NT2/D1 (cell line): ENCODE data around the gene BARHL2.

Experiments
- DNase-seq: peaks from one replicate; pipeline ENCODE4 v3.0.0-alpha.2; 2011; ENCODE audit warnings: low read depth, low spot score
- H3K27me3 ChIP-seq: 2 replicates; pipeline ENCODE4 v1.6.0; 2011; ENCODE audit warnings: mild to moderate bottlenecking; ENCODE audit not compliant: insufficient read length, insufficient read depth
- H3K36me3 ChIP-seq: 2 replicates; pipeline ENCODE4 v1.6.1; 2011; ENCODE audit warnings: mild to moderate bottlenecking, low read length, mixed read lengths; ENCODE audit not compliant: insufficient read depth, insufficient read length
- H3K4me1 ChIP-seq: 2 replicates; pipeline ENCODE4 v1.5.1; 2011; ENCODE audit not compliant: insufficient read depth, insufficient read length
- H3K4me3 ChIP-seq: 2 replicates; pipeline ENCODE4 v1.5.1; 2011; ENCODE audit warnings: low read depth; ENCODE audit not compliant: insufficient read length
- H3K9ac ChIP-seq: 2 replicates; pipeline ENCODE4 v1.6.0; 2011; ENCODE audit warnings: low read depth; ENCODE audit not compliant: insufficient read length
- H3K9me3 ChIP-seq: 2 replicates; pipeline ENCODE4 v1.5.1; 2011; ENCODE audit warnings: mild to moderate bottlenecking, low read length; ENCODE audit not compliant: insufficient read depth
- SUZ12 ChIP-seq: IDR thresholded peaks from 2 replicates; pipeline ENCODE4 v1.6.1; 2011; ENCODE audit not compliant: insufficient read length, insufficient read depth; ENCODE audit errors: extremely low read depth
- YY1 ChIP-seq: IDR thresholded peaks from 2 replicates; pipeline ENCODE4 v1.6.1; 2011; ENCODE audit not compliant: insufficient read length, insufficient read depth
- ZNF274 ChIP-seq: IDR thresholded peaks from 2 replicates; pipeline ENCODE4 v1.6.1; 2011; ENCODE audit warnings: mild to moderate bottlenecking, low read depth, low read length

BARHL2 gene

GRCh38 chr1:90724361-90724760 is 7.3 kb upstream of the BARHL2 start:
- H3K4me3 ChIP-seq: no peak overlapping the region
- no peak for TF ChIP-seq YY1
- peak; percentile 43 for TF ChIP-seq SUZ12
- H3K4me1 ChIP-seq: peaks cover 9% of the 10 kb centered on the region
- no peaks in the 10 kb centered on the region for H3K36me3 ChIP-seq
- no peak for DNase-seq
- H3K9me3 ChIP-seq: no peaks in the 10 kb centered on the region
- H3K27me3 ChIP-seq: peaks cover 100% of the 10 kb centered on the region
- H3K9ac ChIP-seq: no peak overlapping the region

DNA sequence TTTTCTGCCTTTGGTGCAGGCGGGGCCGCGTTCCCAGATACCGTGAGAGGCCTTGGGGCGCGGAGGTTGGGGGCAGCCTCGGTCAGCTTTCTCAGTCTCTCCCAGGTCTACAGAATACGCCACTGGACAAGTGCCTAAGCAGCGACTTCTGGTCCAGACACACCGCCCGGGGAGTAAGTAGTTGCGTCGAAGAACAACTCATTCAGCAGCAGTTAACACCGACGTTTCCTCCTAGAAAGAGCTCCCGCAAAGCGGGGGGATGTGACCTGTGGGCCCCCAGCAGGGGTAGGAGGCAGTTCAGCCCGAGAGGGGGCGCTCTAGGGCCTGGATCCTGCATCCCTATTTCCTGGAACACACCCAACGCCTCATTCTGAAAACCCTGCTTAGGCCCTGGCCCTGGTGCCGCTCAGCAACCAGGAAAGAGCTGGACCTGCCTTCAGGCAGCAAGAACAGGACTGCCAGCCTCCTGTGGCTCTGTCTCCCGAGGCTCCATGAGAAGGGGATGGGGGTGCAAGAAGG is 6.5 kb upstream of the BARHL2 start:
- peaks cover 9% of the 10 kb centered on the region for H3K4me1 ChIP-seq
- H3K9me3 ChIP-seq: no peaks in the 10 kb centered on the region
- no peak overlapping the region for H3K9ac ChIP-seq
- no peaks in the 10 kb centered on the region for H3K36me3 ChIP-seq
- TF ChIP-seq YY1: no peak
- TF ChIP-seq SUZ12: no peak
- no peak for TF ChIP-seq ZNF274
- peaks cover 100% of the 10 kb centered on the region for H3K27me3 ChIP-seq
- no peak for DNase-seq
- no peak overlapping the region for H3K4me3 ChIP-seq

- Histone ChIP-seq H3K4me3 (no peak overlapping the region), H3K4me1 (peaks cover 9% of the 10 kb centered on the region), H3K36me3 (no peaks in the 10 kb centered on the region), H3K9me3 (no peaks in the 10 kb centered on the region), H3K27me3 (peaks cover 100% of the 10 kb centered on the region), H3K9ac (no peak overlapping the region)
- no peak for TF ChIP-seq YY1
- no peak for TF ChIP-seq SUZ12
- no peak for TF ChIP-seq ZNF274
- no peak for DNase-seq
Observed at GRCh38 chr1:90722874-90723589, 5.9 kb upstream of the BARHL2 start.

DNA sequence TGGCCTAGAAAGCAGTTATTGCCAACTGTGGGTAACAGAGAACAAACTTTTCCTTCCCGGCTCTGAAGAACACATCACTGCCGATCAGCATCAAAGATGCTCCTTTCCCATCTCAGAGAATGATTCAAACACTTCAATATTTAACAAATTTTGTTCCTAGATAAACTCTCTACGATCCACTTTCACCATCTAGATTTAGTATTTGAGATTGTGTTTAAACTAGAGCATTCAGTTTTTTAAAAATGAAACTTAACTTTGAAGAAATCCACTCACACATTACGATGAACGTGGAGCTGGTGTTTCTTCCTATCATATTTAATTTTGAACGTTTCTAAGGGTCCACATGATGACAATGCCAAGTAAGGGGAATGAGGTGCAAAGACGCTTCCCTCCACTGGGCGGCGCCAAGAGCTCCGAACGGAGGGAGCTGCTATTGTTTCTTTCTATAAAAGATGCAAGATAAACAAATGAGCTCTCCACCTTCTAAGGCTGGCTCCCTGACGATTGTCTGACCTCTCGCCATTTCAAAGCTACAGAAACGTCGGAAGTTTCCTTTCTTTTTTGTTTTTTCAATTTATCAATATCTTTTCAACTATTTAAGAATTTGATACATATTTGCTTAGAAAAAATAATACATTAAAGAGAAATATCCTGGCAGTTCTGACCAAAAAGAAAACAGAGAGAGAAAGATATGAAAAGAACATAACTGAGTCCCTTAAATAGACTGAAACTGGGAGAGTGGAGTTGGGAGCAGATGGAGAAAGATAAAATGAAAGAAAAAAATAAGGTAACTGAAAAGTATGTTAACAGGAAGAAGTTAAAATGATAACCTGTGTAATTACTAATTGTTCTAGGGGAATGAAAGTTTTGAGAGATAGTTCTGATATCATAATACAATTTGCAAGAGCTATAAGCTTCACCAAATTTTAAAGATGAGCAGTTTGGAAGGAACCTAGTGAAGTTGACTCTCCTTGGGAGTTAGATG is 4.4 kb upstream of the BARHL2 start:
- Histone ChIP-seq H3K9me3 (no peaks in the 10 kb centered on the region), H3K27me3 (peaks cover 98% of the 10 kb centered on the region), H3K4me1 (peaks cover 9% of the 10 kb centered on the region), H3K4me3 (no peak overlapping the region), H3K9ac (no peak overlapping the region), H3K36me3 (no peaks in the 10 kb centered on the region)
- TF ChIP-seq ZNF274 (no peak), SUZ12 (no peak), YY1 (no peak)
- no peak for DNase-seq

- DNase-seq: no peak
- TF ChIP-seq SUZ12 (no peak), YY1 (no peak), ZNF274 (no peak)
- H3K9me3 ChIP-seq: no peaks in the 10 kb centered on the region
Observed at GRCh38 chr1:90720145-90720636, 3.1 kb upstream of the BARHL2 start.

DNA sequence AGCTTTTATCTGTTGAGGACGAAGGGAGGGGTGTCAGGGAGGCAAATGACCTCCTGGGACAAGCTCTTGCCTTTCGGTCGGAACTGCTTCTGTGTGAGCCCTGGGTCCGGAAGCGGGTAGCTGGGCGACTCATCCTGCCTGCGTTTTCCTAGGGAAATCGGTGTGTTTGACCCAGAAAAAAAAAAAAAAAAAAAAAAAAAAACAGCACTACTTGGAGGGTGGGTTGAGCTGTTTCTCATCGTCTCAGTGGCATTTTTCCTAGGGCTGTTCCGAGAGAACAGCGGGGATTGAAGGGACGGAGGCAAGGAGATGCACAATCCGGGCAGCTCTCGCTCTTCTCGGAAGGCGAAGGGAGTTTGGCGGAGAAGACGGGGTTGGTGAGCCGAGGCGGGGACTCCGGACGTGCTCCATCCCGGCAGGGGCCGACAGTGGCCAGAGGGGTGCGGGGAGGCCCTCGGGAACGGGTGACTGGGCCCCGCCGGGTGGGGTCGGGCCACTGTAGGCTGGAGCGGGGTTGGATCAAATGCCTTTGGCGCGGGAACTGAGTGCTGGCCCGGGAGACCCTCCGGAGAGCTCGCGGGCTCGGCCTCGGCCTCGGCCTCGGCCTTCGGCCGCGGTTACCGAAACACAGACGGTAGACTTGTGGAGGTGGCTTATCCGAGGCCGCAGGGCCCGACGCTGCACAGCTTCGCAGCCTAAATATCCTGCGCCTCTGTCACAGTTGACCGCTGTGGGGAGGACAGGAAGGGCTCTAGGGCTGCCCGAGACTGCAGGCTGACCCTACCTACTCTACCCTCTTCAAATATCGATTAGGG is 2.4 kb upstream of the BARHL2 start:
- Histone ChIP-seq H3K4me1 (peaks cover 9% of the 10 kb centered on the region), H3K4me3 (peak overlapping the region; percentile 53), H3K36me3 (no peaks in the 10 kb centered on the region), H3K27me3 (peaks cover 98% of the 10 kb centered on the region), H3K9ac (peak overlapping the region; percentile 69), H3K9me3 (no peaks in the 10 kb centered on the region)
- no peak for TF ChIP-seq YY1
- peak; percentile 89 for TF ChIP-seq SUZ12
- DNase-seq: no peak

More at GRCh38 chr1:90720145-90720636, 3.1 kb upstream of the BARHL2 start:
- peaks cover 98% of the 10 kb centered on the region for H3K27me3 ChIP-seq
- H3K9ac ChIP-seq: peak overlapping the region; percentile 69
- peak overlapping the region; percentile 36 for H3K4me3 ChIP-seq
- H3K36me3 ChIP-seq: no peaks in the 10 kb centered on the region
- peaks cover 9% of the 10 kb centered on the region for H3K4me1 ChIP-seq
